Activated CD8-positive, alpha-beta memory T cell treated with anti-CD3 and anti-CD28 coated beads, Interleukin-2, amount 50 U/mL, for 1 hour (primary cell): ENCODE results near the gene STXBP6.
"Not testable (repeated sequence)": the region's sequence is repeated elsewhere in the genome, so short reads cannot be mapped to it uniquely, and the experiment has no call there.

Source experiments
- DNase-seq: peaks from one replicate; pipeline ENCODE4 v3.0.0-alpha.2; 2020; ENCODE audit errors: extremely low read depth

STXBP6 gene

DNA sequence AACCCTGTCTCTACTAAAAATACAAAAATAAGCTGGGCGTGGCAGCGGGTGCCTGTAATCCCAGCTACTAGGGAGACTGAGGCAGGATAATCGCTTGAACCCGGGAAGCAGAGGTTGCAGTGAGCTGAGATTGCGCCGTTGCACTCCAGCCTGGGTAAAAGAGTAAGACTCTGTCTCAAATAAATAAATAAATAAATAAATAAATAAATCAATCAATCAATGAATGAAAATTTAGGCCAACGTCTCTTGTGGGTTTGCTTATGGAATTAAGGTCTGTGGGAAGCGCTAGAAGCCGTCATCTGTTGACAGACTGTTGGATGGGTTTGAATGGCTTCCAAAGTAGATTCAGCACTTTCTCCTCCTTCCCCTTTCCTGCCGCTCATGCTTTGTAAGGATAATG, 246.5 kb downstream of the STXBP6 start:
- DNase-seq, result not testable (repeated sequence)

GRCh38 chr14:24802236-24802635, 247.7 kb downstream of the STXBP6 start:
- DNase-seq, result no peak

DNA sequence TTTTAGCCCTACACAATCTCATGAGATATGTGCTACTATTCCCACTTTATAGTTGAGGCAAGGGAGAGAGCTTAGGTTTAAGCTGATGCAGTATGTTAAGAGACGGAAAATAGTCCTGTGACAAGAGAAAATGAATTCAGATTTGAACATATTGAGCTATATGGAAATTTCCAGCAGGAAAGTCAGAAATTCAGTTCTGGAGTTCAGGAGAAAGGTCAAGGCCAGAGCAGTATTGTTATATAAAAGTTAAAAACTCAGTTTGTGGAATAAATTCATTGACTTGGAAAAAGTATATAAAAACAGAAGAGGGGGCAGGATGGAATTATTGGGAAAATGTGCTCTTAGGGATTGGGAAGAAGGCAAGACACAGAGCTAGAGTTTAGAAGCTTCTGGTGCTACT, 248.9 kb downstream of the STXBP6 start:
- no peak for DNase-seq

- no peak for DNase-seq
Measured at GRCh38 chr14:24798911-24799462, 251.0 kb downstream of the STXBP6 start.

- no peak for DNase-seq
Measured at GRCh38 chr14:24795406-24795805, 254.5 kb downstream of the STXBP6 start.

GRCh38 chr14:24794644-24795305, 255.2 kb downstream of the STXBP6 start:
- no peak for DNase-seq

DNA sequence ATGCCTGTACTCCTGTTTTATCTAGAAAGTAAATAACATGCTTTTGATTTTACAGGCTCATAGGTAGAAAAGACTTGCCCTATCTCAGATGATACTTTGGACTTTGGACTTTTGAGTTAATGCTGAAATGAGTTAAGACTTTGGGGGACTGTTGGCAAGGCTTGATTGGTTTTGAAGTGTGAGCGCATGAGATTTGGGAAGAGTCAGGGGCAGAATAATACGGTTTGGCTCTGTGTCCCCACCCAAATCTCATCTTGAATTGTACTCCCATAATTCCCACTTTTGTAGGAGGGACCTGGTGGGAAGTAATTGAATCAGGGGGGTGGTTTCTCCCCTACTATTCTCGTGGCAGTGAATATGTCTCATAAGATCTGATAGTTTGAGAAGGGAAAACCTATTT, 259.8 kb downstream of the STXBP6 start:
- DNase-seq, result no peak

DNA sequence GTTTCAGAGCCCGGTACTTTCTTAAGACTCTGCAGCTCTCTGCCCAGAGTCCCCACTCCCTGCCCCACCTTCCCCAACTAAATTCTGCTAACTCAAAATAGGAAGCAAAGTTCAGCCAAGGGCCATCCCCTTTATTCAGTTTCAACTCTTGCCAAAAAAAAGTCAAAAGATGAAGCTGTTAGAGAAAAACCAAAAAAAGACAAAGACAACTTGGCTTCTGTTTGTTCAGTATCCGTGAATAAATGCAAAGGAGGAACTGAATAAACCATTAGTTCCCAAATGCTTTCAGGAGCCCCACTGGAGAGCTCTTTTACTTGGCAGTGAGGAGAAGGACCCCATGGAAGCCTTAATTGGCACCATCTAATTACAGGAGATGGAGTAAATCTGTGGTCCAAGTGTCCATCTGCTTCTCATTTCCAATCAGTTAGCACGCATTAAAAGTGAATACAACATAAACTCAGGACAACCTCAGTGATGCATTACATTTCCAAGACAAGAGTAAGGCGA, 260.5 kb downstream of the STXBP6 start:
- no peak for DNase-seq

DNA sequence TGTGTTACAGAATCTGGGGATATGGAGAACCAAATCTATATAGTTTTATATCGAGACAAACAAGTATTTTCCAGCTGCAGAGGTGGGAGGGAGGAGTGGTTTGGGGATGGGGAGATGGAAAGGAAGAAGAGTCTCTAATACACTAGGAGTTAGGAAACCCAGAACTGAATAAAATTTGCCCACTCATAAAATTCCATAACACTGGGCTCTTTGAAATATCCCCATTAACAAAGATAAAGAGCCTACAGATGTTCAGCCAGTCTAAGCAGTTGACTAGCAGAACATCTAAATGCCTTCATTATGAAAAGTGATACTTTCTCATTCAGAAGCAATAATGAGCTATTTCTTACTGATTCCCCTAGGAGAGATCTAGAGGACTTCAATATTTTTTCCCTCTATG, 264.2 kb downstream of the STXBP6 start:
- no peak for DNase-seq

DNA sequence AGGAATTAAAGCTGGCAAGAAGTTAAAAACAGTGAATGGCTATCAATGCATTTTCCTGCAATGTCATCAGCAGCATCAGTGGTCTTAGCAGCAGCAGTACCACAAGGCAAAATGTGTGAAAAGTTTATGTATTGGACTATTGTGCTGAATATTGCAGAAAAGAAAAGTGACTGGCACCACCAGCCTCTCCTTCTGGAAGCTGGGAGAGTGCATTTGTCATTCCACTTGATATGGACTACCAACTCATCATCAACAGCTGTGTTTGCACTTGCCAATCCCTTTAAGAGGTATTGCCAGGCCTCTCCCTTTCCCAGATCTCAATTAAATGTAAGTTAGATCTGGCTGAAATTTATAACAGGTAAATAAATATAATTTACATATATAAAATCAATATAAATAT, 265.0 kb downstream of the STXBP6 start:
- no peak for DNase-seq

DNA sequence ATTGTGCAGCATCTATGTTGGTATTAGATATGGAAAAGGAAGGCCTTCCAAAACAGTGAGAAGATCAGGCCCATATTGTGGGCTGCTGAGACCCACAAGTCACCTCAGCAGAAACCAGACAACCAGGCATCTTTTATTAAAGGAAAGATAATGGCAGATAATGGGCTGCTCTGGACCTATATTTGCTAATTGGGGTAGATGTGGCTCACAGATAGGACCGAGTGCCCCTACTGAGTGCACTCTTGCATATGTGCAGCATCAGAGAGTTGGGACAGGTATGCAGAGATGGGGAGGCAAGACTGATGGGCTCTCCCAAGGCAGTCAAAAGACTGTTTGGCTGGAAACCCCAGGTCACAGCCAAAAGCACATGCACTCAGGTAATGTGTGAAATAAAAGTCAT, 266.2 kb downstream of the STXBP6 start:
- DNase-seq, result no peak

DNA sequence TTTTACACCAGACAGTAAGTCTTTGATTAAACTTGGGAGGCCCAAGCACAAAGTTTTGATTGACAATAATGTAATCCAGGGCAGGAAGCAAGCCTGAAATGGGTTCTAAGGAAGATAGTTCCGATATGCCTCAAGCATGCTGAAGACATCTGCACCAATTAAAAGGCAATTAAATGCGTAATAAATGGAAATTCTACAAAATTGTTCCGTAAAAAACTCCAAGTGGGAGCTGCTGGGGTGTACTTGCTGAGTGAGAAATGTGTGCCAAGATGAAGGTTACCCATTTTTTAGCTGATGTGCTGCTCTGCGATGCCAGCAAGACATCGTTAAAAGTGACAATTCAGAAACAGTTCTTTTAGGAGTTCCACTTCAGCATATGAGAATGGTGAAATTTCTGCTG, 269.7 kb downstream of the STXBP6 start:
- no peak for DNase-seq

DNA sequence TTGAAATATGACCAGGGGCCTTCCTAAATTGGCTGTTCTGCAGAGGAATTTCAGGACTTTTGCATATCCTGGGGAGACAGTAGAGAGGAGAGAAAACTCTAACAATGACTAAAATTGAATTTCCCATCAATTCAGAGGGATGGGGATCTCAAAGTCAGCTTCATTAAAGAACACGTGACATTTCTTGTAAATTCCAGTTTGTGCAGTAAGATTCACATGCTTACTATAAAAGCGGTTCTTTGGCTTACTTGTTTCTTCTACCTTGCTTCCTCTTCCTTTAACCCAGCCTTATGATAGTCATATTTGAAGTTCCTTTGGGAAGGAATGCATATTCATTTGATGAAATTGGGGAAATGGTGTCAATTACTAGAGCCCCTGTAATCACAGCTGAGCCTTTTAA, 272.3 kb downstream of the STXBP6 start:
- no peak for DNase-seq

- DNase-seq, result no peak
Measured at GRCh38 chr14:24775950-24776349, 274.0 kb downstream of the STXBP6 start.

DNA sequence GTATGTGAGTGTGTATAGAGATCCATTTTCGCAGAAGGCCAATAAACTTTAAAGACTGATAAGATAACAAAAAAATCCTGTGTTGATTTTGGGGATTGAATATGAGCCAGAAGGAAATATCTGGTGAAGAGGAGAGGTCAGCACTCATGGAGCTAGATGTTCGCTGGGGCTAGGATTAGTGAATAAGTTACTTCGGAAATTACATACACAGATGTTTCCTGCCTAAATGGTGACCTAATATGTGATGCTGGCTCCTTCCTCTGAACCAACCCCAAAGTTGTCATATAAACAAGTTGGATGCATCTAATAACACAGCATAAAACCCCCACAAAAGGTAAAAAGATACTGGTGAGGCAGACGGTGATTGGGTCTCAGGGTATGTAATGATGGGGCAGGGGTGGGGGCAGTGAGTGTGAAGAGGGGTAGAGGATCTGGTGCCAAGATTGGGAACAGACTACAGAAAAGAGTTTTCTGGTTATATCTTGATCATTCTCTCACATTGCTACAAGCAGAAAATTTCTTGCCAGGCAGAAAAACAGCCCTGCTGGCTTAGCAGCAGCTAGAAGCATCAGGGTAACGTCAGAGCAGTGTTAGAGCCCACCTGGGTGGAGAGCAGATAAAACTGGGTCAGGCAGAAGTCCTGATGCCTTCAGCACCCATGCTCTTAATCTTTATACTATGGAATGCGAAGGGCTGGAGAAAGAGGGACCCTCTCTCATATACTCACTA, 275.6 kb downstream of the STXBP6 start:
- DNase-seq, result no peak

- DNase-seq, result not testable (repeated sequence)
Measured at GRCh38 chr14:24773564-24773963, 276.4 kb downstream of the STXBP6 start.

GRCh38 chr14:24766434-24766833, 283.5 kb downstream of the STXBP6 start:
- DNase-seq, result no peak

GRCh38 chr14:24761141-24761540, 288.8 kb downstream of the STXBP6 start:
- no peak for DNase-seq
